Hematopoietic multipotent progenitor cell treated with erythropoietin and hydrocortisone succinate and interleukin-3 and kit ligand, for 17 days (in vitro differentiated cells): ENCODE data around the gene ABCC3.
"Not testable (repeated sequence)": the region's sequence is repeated elsewhere in the genome, so short reads cannot be mapped to it uniquely, and the experiment has no call there.

ENCODE experiments used
- DNase-seq: peaks from one replicate; pipeline ENCODE4 v3.0.0-alpha.2; 2015; ENCODE audit warnings: low spot score

ABCC3 gene

DNA sequence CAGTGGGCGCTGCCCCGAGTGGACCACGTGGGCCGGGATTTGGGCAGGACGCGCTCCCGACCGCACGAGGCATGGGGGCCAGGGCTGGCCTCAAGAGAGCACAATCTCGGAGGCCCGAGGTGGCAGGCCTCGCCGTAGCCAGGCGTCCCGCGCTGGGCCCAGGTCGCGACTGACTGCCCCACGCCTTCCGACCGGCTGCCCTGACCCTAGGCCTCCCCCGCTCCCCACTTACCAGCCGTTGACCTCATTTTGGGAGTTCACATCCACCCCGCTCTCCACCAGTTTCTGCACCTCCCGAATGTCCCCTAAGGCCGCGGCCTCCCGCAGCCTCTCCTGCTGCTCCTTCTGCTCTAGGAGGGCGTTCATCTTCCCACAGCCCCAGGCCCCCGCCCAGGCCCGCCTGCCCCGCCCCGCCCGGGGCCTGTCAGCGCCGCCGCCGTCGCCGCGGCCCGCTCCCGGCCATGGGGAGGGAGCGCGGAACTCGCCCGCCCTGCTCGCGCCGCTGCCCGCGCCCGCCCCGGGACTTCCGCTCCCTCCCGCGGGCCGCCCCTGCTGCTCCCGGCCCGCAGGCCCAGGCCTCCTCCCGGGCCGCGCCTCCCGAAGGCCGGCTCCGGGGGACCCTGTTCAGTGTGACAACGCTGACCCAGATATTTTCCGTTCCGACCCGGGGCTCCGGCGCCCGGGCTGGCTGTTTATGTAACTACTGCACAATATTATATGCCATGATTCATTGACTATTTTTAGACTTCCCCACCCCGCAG lies 72.8 kb downstream of the ABCC3 start, which contains the start of gene ANKRD40:
ANKRD40 (minus strand) TSS at position 626 of the 761 bp plus-strand sequence; CDS start at position 366, 260 bp downstream.
- peak; percentile 91 for DNase-seq

DNA sequence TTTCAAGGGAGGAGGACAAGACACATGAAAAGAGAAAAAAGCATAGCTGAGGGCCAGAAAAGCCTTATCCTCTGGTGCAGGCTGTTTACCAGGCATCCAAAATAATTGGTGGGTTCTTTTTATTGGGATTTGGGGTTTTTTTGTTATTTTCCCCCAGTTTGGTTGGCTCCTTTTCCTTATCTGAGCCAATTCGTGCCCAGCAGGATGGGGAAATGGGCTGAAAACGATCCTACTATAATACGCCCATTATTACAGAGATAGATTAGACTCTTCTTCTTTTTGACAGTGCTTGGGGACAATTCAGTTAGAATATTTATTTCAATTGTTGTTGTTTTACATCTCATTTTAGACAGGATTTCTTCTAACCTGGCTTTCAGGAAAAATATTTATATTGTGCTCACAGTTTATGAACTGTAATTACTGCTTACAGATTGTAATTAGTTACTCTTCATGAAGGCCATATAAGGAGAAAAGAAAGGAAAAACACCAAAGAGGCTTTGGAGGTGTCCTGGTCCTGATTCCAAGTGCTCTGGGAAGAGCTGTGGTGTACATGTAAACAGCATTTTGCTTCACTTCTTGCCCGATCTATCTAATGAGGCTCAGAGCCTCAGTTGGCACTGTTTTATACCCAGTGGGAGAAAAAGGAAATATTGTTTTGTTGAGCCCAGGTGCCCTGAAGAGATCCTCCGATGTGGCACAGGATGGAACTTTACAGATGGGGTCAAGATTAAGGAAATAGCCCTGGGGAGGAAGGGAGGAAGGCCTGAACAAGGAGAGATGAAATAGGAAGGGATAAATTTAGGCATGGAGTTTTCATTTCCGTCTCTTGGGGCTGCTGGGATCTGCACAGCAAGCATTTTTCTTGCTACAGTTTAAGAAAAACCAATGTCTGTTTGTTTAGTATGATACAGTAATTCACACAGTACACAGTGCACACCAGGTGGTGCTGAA lies 73.6 kb downstream of the ABCC3 start:
- peak; percentile 71 for DNase-seq

DNA sequence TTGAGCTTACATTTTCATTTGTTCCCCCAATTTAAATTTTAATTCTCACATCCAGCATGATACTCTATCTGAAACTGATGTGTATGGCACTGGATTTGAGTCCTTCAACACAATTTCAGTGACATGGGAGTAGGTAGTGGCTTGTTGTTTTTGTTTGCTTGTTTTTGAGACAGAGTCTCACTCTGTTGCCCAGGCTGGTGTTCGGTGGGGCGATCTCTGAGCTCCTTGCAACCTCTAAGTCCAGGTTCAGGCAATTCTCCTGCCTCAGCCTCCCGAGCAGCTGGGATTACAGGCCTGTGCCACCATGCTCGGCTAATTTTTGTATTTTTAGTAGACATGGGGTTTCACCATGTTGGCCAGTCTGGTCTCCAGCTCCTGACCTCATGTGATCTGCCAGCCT lies 74.4 kb downstream of the ABCC3 start:
- DNase-seq = not testable (repeated sequence)

DNA sequence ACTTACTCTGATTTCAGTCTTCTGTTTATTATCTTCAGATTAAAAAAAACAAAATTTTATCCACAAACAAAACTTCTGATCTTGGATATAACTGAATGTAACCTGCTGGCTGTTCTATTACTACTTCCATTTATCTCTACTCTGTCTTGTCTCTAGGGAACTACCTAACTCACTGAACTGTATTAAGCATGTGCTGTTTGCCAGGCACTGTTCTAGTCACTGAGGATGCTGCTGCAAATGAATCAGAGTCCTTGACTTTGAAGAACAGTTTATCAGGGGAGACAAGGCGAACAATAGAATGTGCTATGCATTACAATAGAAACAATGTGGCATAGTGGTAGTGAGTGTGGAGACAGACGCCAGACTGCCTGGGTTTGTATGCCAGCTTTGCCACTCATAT lies 75.3 kb downstream of the ABCC3 start:
- no peak for DNase-seq

DNA sequence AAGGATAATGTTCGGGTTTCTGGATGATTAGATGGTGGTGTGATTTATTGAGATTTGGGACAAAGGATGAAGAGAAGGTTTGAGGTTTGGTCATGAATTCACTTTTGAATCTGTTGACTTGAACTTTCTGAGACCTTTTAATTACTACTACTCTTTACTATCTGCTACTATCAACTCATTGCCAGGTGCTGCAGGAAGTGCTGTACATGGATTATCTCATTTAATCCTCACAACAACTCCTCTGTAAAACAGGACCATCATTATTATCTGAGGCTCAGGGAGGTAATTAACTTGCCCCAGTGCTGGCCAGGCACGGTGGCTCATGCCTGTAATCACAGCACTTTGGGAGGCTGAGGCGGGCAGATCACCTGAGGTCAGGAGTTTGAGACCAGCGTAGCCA lies 76.0 kb downstream of the ABCC3 start:
- no peak for DNase-seq

DNA sequence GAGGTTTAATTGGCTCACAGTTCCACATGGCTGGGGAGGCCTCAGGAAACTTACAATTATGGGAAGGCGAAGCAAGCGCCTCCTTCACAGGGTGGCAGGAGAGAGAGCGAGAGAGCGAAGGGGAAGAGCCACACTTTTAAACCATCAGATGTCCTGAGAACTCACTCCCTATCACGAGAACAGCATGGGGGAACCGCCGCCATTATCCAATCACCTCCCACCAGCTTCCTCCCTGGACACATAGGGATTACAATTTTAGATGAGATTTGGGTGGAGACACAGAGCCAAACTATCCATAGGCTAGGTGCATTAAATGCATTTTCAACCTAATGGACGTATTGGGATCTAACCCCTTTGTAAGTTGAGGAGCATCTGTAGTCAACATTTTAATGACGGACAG lies 78.0 kb downstream of the ABCC3 start:
- no peak for DNase-seq

DNA sequence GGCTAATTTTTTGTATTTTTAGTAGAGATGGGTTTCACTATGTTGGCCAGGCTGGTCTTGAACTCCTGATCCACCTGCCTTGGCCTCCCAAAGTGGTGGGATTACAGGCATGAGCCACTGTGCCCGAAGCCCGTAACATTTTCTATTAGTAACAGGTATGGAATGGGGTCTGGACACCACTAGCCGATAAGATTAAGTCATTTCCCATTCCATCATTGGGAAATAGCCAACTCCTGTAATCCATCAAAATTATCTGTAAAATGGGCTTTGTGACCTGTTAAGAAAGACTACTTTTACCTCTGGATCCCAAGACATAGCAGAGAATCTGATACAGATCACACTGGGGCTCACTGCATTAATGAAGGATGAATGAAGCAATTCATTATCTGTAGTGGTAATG lies 80.8 kb downstream of the ABCC3 start:
- DNase-seq = no peak

DNA sequence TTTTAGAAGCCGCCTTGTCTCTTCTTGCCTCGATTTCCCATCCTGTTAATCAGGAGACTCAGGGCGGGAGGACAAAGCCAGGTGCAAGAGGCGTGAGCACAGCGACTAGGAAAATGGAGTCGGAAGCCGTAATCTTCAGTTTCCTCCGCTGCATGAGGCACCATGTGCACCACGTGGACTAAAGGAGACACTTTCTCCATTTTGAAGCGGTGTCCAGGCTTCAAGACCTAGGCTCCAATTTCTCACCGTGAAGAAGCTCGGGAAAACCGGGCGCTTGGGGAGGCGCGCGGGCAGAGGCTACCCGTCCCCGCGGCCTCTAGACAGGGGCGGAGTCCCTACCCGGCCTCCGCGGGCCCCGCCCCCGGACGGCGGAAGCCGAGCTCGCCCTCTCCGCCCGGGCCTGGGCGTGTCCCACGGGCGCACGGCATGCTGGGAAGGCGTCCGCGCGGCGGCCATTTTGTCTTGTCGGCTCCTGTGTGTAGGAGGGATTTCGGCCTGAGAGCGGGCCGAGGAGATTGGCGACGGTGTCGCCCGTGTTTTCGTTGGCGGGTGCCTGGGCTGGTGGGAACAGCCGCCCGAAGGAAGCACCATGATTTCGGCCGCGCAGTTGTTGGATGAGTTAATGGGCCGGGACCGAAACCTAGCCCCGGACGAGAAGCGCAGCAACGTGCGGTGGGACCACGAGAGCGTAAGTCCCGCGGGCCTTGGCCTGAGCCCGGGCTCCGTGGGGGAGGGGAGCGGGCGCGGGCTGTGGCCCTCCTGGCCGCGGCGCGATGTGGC lies 84.7 kb downstream of the ABCC3 start, which contains the start of gene LUC7L3:
LUC7L3 (plus strand) TSS at position 460 of the 780 bp plus-strand sequence; CDS start at position 590, 130 bp downstream.
- peak; percentile 97 for DNase-seq

DNA sequence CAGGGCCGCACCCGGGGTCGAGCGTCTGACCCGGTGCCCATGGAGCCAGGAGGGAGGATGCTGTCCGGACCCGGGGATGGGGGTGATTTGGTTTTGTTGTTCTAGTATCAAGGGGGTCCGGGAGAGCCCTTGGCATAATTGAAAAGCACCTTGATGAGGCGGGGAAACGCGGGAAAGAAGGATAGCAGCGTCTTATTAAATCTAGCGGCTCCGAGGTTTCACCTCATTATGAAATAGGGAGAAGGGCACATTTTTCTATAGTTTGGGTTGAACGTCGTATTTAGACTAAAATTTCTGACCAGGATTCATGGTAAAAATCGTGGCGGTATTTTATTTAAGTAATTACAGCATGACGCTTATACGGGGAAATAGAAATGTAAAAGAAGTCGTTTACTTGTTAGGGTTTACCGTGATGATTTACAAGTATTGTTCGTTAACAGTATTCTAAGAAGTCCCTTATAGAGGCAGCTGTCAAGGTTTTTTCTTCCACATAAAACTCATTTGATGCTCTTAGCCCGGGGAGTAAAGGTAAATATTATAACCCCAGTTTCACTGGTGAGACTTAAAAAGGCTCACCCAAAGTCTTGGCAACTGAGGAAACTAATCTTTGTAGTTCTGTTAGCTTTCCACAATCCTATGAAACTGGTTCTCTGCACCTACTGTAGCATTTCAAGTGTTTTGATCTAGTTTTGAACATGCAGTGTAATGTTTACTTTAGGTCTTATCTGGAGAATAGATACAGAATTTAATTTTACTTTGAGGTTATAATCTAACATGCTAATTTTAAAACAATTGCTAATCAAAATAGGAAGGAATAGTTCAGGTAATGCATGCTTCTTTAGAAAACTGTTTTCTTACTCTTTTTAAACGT lies 85.5 kb downstream of the ABCC3 start:
- peak; percentile 62 for DNase-seq

DNA sequence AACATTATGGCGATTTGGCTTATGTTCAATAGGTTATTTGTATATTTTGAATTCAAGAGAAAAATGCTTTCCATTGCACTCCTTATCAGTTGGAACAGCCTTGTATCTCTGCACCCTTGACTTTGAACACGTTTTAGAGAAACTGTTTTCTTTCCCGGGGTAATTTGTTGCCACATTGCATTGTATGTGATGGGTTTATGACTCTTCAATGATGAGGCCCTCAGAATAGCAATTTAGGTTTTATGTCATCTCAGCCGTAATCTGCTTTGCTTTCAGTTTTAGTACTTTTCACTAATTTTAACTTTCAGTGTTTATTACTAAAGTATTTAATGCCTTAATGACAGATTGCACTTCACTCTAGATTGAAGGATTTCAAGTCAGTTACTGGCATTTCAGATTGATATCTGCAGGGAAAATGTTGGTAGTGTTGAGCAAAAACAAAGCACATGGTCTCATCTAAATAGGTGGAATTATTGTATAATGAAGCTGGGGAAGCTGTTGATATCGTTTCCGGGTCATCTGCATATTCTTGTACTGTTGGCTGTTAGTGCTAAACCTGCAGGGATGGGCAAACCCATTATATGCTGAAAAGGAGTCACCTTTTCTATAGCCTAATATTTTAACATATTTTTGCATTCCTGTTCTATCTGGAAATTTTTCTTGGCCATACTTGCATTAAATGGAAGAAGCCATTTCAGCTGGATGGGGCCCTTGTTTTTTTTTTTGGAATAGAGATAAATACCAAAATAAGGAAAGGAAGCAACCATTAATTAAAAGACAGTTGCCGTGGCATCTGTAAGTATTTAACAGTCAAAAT lies 86.7 kb downstream of the ABCC3 start:
- DNase-seq = peak; percentile 61

DNA sequence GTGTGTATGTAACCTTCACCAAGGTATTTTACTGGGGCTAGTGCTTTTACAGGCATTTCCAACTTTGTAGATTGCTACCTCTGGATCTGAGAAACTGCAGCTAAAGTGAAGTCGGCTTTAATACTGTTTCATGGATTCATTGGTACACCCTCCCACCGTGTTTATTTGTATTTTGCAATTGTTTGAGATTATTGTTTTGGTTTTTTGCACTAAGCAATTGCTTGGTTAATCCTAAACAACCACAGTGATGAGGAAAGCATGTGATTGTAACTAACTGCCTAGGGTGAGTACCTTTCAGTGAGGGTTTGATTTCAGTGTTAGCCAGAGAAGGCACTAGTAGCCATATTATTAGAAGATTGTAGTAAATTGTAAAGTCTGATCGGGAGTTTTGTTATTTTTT lies 88.1 kb downstream of the ABCC3 start:
- no peak for DNase-seq

DNA sequence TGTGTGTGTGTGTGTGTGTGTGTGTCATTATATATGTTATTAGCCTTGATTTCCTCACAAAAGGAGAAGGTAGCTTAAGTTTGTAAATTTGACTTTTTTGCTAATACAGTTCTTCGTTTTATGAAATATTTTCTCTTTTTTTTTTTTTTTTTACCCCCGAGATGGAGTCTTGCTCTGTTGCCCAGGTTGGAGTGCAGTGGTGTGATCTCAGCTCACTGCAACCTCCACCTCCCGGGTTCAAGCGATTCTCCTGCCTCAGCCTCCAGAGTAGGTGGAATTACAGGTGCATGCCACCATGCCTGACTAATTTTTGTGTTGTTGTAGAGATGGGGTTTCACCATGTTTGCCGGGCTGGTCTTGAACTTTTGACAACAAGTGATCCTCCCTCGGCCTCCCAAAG lies 89.9 kb downstream of the ABCC3 start:
- not testable (repeated sequence) for DNase-seq

DNA sequence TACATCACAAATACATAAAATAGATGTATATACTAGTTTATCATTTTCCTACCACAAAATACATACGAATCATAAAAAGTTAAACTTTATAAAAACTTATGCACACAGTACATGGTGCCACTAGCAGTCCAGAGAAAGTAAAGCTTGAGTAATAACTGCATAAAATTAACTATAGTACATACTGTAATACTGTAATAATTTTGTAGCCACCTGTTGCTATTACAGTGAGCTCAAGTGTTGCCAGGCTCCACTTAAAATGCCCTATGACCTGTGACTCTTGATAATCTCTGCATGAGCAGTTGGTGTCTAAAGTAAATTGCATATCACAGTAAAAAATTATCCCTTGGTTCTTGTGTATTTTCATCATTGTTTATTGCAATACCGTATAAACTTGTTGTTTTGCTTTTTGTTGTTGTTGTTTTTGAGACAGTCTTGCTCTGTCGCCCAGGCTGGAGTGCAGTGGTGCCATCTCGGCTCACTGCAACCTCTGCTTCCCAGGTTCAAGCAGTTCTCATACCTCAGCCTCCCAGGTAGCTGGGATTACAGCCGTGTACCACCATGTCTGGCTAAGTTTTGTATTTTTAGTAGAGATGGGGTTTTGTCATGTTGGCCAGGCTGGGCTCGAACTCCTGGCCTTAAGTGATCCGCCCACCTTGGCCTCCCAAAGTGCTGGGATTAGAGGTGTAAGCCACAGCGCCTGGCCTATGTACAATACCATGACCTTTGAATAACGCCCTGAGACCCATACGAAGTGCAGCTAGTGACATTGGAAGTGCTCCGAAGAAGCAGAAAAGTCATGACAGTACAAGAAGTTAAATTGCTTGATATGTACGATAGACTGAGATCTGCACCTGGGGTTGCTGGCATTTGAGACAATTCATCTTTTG lies 91.3 kb downstream of the ABCC3 start:
- no peak for DNase-seq

DNA sequence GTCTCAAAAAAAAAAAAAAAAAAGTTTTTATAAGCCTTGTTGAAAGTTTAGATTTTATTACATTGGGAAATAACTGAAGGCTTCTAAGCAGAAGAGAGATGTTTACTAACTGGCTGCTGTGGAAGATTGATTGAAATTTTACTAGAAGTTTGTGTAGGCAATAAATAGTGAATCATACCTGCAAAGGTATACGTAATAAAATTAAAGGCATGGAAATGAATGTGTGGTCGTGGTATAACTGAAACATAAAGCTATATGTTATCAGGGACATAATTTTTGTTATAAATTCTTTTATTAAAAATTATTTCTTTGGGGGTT lies 93.4 kb downstream of the ABCC3 start:
- DNase-seq = no peak

DNA sequence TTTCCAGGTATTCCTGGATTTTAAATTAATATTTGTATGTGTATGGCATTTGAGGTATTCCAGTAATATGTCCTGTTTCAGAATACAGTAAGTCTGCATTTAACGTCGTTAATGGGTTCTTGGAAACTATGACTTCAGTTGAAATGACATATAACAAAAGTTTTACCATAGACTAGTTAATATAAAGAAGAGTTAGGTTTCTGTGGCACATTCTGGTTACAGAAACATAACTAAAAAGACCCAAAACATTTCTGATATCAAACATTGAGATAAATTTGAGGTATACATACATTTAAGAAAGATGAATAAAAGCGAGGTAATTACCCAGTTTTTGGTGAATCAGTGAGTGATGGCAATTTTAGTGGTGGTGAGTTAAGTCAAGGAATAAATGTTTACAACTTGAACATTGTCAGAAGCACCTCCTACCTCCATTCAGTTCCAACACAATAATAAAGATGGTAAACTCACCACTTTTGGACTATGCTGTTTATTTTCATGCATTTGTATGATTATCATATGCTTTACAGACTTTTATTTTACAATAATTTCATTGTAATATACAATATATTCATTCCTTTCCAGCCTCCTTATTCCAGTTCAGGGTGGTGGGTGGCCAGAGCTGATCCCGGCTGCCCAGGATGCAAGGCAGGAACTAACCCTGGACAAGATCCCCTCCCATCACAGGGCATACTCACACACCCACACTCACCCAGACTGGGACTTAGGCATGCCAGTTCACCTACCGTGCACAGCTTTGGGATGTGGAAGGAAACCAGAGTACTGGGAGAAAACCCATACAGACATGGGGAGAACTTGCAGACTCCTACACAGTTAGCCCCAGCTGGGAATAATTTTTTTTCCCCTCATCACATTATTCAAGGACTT lies 94.4 kb downstream of the ABCC3 start:
- DNase-seq = no peak

DNA sequence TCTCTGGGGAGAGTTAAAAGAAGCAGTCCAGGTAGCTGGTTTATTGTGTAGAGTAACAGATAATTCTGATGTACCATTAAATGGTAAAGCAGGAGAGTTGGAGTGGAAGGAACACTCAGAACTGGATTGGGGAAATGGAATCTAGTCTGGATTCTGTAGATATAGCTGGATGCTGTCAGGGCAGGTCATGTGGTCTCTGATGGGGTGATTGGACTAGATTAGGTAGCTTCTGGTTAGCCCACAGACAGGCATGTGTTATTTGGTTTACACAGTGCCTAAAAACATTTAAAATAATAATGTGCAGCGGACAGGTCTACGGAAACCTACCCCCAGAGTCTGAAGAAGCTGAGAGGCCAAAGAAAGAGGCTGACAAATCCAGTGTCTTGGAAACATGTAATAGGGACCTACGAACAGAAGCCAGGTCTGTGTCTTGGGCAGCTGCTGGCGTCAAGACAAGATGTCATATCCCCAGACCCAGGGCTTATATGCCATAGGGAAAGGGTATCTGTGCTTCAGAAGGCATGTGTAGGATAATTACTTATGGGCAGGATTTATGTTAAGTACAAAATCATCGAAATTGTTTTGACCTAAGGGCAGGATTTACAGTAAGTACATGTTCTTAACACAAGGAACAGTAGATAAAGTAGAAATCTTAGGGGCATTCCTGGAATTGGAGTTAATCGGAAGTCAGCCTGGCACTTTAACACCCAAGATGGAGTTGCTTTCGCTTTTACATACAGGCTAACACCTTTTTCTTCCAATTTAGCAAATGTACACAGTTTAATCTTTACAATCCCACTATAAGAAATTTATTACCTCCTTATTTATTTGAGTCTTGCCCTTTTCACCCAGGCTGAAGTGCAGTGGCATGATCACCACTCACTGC lies 97.1 kb downstream of the ABCC3 start:
- peak; percentile 37 for DNase-seq

DNA sequence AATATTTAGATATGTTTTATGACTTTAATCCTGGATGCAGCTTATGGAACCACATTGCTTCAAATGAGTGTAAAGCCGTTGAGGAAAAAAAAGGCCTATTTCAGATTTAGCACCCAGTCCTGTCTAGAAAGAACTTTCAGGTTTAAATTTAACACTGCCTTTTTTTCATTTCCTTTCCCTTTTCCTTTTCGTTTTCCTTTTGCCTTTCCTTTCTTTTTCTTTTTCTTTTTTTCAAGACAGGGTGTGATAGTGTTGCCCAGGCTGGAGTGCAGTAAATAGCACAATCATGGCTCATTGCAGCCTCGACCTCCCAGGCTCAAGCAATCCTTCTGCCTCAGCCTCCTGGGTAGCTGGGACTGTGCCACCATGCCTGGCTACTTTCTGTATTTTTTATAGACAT lies 100.6 kb downstream of the ABCC3 start:
- DNase-seq = no peak
